A549 (cell line): ENCODE results near the gene HSD11B1L.

Experiments
- CTCF ChIP-seq: fragments of >200 bp; sonication (Bioruptor Twin); formaldehyde crosslinking; IDR thresholded peaks from 3 replicates; pipeline ENCODE4 v1.5.1; 2016
- EP300 ChIP-seq, 2 experiments: fragments of >200 bp; sonication (Bioruptor Twin); formaldehyde crosslinking; IDR thresholded peaks; 2 replicates in 1 of 2; 3 replicates in 1 of 2; pipeline ENCODE4 v1.6.1; 2016 to 2017
- JUN ChIP-seq, 2 experiments: fragments of >200 bp; sonication (Bioruptor Twin); formaldehyde crosslinking; IDR thresholded peaks; 2 replicates in 1 of 2; 3 replicates in 1 of 2; pipeline ENCODE4 v1.6.1; 2016 to 2017
- JUNB ChIP-seq: fragments of >200 bp; sonication (Bioruptor Twin); formaldehyde crosslinking; IDR thresholded peaks from 2 replicates; pipeline ENCODE4 v1.6.1; 2016
- MAZ ChIP-seq: fragments of 150-350 bp; IDR thresholded peaks from 2 replicates; pipeline ENCODE4 v1.6.1; 2014; ENCODE audit warnings: antibody characterized with exemption, low read depth, low read length, borderline replicate concordance
- POLR2AphosphoS2 ChIP-seq: conservative IDR thresholded peaks from 2 replicates; pipeline ENCODE4 v1.6.1; 2012; ENCODE audit warnings: low read length, improper control_type of control experiment, inconsistent platforms
- RAD21 ChIP-seq, 2 experiments: fragments of >200 bp in 1 of 2; sonication (Bioruptor Twin) in 1 of 2; formaldehyde crosslinking in 1 of 2; IDR thresholded peaks in 1 of 2; conservative IDR thresholded peaks in 1 of 2; 2 replicates in 1 of 2; 3 replicates in 1 of 2; pipeline ENCODE4 v1.6.1; 2012 to 2018; ENCODE audit warnings: inconsistent platforms in 1 of 2
- RCOR1 ChIP-seq: fragments of 150-350 bp; IDR thresholded peaks from 2 replicates; pipeline ENCODE4 v1.6.1; 2014; ENCODE audit warnings: antibody characterized with exemption, low read length, low read depth
- REST ChIP-seq: fragments of 200-600 bp; sonication (generic); IDR thresholded peaks from 2 replicates; pipeline ENCODE4 v1.6.1; 2016; ENCODE audit warnings: antibody characterized with exemption, mild to moderate bottlenecking, moderate library complexity
- SMC3 ChIP-seq: fragments of >200 bp; sonication (Bioruptor Twin); formaldehyde crosslinking; IDR thresholded peaks from 3 replicates; pipeline ENCODE4 v1.6.1; 2018; ENCODE audit warnings: inconsistent platforms
- ZNF302 ChIP-seq: fragments of 250-450 bp; sonication (Bioruptor Pico); IDR thresholded peaks from 2 replicates; pipeline ENCODE4 v1.9.0; 2021; ENCODE audit warnings: inconsistent platforms, mild to moderate bottlenecking, moderate library complexity

GRCh38 chr19:5707576-5708575, 27.0 kb downstream of the HSD11B1L start:
- TF ChIP-seq ZNF302 (CRISPR knock-in tag) (no peak), POLR2AphosphoS2 (no peak), JUN (IDR thresholded peaks at IDR 0.05) (no peak), CTCF (no peak), EP300 (IDR thresholded peaks at IDR 0.05) (no peak), MAZ (no peak), RAD21 (conservative IDR thresholded peaks at IDR 0.05 in 1 of 2, IDR thresholded peaks at IDR 0.05 in 1 of 2) (no peak), RCOR1 (no peak), SMC3 (no peak), REST (no peak), JUNB (no peak)
